HK-2 (cell line): ENCODE data around the gene SLC2A10.

Experiments
- DNase-seq: peaks from one replicate; pipeline ENCODE4 v3.0.0-alpha.2; 2018; ENCODE audit not compliant: unreplicated experiment

The SLC2A10 gene

DNA sequence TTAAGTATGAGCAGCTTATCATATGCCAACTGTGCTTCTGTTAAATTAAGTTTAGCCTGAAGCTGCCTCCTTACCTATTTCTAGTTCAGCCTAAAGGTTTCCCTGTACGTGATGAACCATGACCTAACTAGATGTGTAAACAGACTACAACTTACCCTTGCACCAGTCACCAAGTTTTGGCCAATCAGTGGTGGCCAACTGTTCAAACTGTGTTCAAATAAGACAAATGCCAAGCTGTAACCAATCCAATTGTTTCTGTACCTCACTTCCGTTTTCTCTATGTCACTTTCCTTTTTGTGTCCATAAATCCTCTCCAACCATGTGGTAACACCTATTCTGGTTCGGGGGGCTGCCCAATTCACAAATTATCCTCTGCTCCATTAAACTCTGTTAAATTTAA lies 6.0 kb upstream of the SLC2A10 start:
- no peak for DNase-seq

DNA sequence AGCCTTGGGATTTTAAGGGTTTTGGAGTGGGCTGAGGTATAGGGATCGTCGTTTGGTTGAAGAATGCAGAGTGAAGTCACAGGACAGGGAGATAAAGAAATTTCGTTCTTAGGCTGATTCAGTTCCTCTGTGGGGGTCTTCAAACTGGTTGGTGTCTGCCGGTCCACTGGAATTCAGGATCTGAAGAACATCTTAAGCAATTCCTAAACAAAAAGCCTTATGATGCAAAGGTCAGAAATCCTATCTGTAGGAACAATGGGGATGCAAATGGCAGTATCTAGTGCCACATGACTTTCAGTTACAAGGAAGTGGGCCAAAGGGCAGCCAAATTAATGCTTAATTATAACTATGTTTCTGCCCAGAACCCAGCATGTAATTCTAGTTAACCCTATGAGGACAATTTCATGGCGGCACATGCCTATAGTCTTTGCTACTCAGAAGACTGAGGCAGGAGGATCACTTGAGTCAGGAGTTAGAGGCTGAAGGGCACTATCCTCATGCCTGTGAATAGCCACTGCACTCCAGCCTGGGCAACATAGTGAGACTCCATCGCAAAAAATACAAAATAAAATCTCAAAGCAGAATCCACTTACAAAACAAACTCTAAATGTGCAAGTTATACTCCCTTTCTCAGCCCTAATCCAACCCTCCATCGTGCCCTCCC lies 4.6 kb upstream of the SLC2A10 start:
- no peak for DNase-seq

DNA sequence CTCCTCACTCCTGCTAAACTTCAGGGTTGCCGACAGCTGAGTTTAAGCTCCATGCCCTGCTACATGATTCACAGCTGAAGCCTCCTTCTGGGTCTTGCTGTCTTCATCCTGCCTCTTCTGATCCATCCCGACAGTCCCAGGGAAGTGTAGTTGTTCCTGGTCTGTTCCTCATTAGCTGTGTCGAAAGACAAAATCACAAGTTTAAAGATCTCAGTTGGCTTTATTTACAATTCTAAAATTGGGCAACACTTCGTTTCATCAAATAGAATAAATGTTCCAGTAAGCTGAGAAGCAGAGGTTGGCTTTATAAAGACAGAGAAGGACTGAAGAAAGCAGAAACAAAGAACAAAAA lies 4.1 kb upstream of the SLC2A10 start:
- DNase-seq, result no peak

DNA sequence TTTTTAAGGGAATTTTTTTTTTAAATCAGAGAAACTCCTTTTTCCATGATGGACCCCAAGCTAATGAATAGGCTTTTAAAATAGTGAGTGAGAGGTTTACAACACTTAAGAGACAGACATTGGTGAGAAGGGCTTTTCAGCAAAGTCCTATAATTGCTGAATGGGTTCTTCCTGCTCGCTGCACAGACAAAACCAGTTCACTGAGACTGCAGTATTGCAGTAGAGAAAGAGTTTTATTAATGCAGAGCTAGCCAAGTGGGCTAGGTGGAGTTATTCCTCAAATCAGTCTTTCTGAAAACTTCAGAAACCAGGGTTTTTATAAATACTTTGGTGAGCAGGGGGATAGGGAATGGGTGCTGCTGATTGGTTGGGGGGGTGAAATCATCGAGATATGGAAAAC lies 3.2 kb upstream of the SLC2A10 start:
- DNase-seq, result no peak

DNA sequence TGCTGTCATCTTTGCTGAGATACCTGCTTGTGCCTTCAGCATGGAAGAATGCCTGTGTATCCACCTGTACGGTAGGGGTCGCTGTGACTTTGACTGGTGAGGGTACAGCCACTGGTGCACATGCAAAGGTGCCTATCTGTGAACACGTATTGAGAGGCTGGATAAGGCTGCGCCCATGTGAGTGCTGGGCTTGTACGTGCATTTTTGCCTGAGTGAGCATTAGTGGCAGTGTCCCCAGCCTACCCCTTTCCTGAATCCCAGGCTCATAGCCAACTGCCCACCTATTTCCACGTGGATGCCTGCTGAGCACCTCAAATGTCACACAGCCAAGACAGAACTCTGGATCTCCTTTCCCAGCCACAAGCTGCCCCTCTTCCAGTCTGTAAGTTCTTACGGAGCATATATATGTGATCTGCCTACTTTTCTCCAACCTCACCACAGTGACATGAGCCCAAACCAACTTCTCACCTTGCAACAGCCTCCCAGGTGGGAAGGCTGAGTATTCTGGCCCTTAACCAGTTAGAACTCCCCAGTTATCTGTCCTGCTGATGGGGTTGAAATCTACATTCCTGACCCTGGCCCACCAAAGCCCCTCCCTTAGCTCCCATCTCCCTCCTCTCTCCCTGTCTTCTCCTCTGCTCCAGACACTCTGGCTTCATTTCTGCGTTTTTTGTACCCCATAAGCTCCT lies 1.1 kb upstream of the SLC2A10 start:
- no peak for DNase-seq

DNA sequence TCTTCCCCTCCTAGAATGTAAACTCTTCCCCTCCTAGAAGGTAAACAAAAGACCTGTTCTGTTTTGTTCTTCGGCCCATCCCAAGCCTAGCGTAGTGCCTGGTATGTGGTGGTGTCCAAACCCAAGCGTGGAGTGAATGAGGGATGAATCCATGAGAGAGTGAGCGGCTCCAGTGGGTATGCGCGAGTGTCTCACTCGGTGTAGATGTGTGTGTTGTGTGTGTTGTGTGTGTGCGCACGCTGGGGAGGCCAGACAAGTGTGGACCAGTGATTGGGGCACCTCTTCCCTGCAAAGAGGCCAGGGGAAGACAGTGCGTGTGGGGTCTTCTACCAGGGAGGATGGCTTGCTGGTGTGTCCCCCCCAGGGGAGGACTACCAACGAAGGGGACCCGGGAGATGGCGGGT lies 392 bp upstream of the SLC2A10 start:
- DNase-seq, result no peak

DNA sequence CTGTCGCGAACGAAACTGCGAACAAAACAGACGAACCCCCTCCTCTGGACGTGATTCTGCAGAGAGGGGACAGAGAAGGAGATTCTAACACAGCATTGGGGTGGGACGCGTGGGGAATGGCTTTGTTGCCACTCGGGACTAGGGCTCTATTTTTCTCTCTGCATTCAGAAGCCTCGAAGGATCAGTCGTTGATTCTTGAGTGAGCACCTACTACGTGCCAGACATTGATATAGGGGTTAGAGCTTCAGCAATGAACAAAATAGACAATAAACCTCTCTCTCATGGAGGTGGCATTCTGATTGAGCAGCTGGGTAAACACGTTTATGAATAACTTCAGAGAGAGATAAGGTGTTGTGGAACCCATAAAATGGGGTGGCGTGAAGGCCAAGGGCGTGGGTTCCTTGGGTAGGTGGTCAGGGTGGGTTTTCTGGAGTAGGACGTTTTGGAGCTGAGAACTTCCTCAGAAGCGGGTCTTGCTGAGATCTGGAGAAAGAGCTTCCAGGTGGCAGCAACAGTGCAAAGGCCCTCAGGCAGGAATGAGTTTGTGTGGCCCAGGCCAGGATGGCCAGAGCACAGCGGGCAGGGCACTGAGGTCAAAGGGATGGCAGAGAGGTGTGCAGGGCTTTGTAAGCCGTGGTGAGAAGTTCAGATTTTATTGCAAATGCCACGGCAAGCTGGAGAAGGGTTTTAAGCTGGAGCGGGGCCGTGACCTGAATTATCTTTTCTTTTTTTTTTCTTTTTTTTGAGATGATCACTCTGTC lies 884 bp downstream of the SLC2A10 start:
- no peak for DNase-seq

DNA sequence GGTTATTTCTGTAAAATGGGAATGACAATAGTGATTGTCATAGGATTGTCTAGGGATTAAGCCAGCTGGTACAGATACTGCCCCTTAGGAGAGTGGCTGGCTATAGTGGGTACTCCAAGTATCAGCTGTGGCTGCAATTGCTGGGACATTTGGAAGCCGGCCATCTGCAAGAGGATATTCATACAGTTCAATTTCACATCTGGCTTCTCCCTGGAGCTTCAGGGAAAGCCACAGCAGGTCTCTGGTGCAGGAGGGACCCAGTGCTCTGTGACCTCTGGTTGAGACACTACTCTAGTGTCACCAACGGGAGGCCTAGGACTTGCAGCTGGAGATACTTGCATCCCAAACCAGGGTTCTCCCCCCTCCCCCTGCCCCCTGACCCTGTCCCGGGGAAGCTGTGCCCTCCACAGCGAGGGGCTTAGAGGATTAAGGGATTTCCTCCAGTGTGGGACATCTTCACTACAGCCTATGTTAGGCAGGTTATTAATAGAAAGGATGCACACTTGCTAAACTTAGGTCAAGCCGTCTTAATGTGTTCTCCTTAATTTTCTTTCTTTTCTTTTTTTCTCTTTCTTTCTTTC lies 2.7 kb downstream of the SLC2A10 start:
- no peak for DNase-seq

DNA sequence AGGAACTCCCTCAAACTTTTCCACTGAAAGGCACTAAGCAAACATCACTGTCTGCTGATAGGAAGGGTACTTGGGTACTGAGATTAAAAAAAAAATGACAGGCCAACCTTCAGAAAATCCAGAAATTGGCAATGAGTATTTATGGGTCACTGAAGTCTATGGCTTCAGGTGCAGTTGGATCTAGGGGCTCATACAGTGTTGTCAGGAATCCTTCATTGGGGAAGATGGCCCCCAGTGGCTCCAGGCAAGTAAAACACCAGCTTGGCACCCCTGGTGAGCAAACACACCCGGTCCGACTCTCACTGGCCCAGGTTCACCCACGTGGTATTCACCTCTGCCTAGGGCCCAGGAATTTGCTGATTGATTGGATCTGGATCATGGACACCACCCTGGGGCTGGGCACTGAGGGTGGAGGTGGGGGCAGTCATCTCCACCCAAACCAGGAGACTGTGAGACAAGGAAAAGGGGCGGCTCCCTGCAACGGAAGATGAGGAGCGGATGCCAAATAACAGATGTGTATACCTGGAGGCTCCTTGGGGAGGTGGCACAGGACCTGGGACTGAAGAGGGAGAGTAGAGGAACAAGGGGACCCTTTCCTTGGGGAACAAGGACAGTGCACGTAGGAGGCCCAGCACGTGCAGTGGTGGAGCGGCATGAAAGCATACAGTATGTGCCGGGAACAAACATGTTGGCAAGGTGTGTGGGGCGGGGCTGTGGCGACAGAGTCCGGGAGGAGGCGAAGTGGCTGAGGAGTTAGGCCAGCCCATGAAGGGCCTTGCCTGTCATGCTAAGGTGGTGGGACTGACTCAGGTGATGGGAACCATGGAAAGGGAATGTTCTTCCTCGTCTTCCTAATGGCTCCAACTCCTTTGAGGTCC lies 4.7 kb downstream of the SLC2A10 start:
- DNase-seq, result no peak

DNA sequence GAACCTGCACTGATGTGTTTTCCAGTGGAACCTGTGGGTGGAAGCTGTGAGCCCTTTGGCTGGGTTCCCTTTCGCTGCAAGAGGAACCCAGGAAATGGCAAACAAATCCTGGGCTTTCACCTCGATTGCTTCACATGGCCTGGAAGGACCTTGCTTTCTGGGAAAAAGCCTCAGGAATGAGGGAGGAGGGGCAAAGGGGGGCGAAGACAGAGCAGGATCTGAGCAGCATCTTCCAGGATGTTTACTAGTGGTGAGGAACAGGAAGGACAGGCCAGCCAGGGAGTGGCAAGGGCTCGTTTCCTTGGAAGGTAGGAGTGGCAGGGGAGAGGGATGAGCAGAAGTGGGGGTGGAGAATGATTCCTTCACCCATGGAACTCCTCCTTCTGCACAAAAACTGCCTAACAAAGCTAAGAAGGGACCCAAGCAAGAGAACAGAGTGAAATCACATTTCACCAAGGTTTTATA lies 5.9 kb downstream of the SLC2A10 start:
- peak; percentile 14 for DNase-seq

DNA sequence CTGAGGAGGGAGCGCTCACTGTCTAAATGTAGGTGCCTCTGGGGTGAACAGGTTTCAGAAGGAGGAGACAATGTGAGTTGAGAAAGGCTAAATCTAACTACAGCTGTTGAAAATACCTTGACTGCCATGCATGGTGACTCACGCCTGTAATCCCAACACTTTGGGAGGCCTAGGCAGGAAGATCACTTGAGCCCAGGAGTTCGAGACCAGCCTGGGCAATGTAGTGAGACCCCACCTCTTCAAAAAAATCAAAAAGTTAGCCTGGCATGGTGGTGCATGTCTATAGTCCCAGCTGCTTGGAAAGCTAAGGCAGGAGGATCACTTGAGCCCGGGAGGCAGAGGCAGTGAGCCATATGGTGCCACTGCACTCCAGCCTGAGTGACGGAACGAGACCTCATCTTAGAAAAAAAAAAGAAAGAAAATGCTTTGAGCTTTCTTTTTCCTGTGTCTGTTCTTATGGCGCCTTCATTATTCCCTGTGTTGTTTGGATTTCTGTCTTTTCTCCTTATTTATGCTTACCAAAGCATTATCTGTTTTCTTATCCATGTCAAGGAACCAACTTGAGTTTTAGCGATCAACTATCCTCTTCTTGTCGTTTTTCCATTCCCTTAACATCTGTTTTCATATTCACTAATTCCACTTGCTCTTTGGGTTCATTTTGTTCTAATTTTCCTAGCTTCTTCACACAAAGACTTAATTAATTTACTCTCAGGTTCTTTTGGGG lies 8.5 kb downstream of the SLC2A10 start:
- no peak for DNase-seq

DNA sequence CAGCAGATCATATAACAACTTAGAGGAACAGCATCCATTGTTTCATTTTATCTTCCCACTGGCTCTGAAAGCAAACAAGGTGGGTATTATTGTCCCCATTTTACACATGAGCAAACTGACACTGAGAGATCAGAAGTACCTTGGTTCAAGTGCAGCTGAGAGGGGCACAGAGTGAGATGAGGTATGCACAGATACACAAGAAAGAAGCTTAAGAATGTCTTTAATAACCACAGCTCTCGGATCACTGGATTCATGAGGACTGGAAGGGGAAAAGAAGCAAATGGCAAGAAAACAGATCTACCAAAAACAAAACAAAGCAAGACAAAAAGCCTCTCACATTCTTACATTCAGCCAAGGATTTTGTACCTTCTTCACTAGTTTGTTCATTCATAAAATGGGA lies 10.6 kb downstream of the SLC2A10 start:
- no peak for DNase-seq

DNA sequence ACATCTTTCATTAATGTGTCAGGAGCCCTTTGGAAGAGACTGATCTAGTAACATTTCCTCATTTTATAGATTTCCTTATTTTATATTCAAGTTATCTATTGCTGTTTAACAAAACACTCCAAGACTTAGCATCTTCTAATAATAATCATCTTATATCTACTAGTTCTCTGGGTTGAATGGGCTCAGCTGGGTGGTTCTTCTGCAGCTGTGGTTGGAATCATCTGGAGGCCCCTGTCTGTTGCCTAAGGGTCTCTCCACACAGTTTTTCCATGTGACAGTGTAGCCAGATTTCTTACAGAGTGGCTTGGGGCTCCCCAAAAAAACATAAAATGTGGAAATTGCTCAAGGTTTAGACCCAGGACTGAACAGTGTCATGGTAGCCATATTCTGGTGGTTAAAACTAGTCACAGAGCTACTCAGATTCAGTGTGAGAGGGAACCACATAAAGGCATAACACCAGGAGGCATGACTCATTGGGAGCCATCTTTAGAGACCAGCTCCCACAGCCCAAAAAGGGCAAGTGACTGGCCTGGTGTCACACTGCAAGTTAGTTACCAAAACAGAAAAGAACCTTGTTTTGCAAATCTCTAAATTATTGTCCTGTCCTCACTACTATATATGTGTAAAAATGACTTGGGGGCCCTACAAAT lies 11.5 kb downstream of the SLC2A10 start:
- DNase-seq, result no peak

DNA sequence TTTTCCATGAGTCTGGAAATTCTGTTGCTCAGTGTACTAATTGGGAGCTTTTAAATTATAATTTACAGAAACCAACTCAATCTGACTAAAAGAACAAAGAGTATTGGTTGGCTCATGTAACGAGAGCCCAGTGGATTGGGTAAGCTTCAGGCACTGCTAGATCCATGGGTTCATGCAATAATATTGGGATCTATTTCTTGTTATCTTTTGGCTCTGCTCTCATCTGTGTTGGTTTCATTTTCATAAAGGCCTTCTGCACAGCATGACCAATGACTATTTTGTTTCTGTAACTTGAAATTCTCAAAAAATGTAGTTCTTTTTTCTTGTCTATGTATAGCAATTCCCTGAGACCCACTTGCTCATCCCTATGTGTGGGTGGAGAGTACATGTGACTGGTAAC lies 12.0 kb downstream of the SLC2A10 start:
- DNase-seq, result no peak

DNA sequence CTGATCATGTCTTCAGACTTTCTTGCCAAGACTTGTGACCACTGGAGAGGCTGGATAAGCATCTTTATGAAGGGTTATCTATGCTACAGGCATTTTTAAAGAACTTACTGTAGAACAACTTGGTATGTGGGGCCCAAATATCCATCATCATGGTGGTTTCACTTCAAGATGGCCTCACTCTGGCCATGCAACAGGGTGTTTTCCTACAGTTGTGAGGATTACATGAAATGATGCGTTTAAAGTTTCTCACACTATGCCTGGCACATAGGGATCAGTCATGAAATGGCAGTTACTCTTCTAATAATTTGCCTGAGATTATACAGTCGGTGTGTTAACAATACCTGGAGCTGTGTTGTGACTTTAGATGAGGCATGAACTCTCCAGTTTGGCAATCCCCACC lies 13.0 kb downstream of the SLC2A10 start:
- no peak for DNase-seq

DNA sequence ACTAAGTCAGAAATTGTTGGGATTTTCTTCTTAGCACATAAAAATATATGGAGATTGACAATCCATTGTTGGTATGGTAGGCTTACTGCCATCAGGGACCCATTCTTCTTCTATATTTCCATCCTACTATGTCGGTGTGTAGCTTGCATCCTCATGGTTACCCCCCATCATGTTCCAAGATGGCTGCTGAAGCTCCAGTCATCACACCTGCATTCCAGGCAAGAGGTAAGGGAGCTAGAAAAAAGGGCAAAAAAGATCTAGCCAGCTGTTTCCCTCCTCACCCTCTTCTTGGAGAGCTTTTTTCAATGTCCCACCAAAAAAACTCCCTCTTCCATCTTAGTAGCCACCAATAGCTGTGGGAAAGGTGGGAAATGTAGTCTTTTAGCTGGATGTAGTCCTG lies 13.6 kb downstream of the SLC2A10 start:
- DNase-seq, result no peak

DNA sequence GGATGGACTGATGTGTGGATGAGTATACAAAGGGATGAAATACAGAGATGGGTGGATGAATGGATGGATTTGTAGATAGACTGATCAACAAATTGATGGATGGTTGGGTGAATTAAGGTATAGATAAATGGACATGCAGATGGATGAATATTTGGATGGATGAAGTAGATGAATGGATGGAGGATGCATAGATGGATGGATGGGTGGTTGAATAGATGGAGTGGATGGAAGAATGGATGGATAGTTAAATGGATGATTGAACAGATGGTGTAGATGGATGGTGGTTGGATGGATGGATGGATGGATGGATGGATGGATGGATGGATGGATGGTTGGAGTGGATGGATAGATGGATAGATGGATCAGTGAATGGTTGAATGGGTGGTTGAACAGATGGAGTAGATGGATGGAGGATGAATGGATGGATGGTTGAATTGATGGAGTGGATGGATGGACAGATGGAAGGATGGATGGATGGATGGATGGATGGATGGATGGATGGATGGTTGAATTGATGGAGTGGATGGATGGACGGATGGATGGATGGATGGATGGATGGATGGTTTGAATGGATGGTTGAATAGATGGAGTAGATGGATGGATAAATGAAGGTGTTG lies 15.0 kb downstream of the SLC2A10 start:
- no peak for DNase-seq

DNA sequence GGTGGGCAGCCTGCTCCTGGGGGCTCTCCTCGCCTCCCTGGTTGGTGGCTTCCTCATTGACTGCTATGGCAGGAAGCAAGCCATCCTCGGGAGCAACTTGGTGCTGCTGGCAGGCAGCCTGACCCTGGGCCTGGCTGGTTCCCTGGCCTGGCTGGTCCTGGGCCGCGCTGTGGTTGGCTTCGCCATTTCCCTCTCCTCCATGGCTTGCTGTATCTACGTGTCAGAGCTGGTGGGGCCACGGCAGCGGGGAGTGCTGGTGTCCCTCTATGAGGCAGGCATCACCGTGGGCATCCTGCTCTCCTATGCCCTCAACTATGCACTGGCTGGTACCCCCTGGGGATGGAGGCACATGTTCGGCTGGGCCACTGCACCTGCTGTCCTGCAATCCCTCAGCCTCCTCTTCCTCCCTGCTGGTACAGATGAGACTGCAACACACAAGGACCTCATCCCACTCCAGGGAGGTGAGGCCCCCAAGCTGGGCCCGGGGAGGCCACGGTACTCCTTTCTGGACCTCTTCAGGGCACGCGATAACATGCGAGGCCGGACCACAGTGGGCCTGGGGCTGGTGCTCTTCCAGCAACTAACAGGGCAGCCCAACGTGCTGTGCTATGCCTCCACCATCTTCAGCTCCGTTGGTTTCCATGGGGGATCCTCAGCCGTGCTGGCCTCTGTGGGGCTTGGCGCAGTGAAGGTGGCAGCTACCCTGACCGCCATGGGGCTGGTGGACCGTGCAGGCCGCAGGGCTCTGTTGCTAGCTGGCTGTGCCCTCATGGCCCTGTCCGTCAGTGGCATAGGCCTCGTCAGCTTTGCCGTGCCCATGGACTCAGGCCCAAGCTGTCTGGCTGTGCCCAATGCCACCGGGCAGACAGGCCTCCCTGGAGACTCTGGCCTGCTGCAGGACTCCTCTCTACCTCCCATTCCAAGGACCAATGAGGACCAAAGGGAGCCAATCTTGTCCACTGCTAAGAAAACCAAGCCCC lies 16.0 kb downstream of the SLC2A10 start:
- DNase-seq, result no peak

DNA sequence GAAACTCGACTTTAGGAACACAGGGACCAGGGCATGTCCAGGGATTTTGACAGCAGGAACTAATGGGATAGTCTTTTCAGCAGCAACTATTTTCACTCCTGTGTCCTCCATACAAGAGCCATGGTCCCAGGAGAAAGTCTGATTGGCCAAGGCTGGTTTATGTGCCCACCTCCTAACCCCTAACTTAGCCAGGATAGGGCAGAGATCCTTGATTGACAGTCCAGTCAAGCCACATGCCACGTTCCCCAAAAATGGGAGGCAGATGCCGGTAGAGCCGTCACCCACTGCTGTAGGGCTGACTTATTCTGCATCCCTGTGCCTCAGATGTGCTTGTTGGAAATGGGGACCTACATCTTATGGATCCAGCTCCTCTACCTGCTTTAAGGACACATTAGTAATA lies 22.3 kb downstream of the SLC2A10 start:
- DNase-seq, result no peak
